NCI-H146 treated with DMSO at 0.1 percent for 48 hours (cell line): ENCODE results near the gene SCYL1.

Experiments
- DNase-seq: peaks from one replicate; lab custom pipeline; 2025; ENCODE audit not compliant: unreplicated experiment; lab: John Stamatoyannopoulos, UW

The SCYL1 gene

GRCh38 chr11:65565624-65566453, 41.0 kb downstream of the SCYL1 start:
- no peak for DNase-seq

DNA sequence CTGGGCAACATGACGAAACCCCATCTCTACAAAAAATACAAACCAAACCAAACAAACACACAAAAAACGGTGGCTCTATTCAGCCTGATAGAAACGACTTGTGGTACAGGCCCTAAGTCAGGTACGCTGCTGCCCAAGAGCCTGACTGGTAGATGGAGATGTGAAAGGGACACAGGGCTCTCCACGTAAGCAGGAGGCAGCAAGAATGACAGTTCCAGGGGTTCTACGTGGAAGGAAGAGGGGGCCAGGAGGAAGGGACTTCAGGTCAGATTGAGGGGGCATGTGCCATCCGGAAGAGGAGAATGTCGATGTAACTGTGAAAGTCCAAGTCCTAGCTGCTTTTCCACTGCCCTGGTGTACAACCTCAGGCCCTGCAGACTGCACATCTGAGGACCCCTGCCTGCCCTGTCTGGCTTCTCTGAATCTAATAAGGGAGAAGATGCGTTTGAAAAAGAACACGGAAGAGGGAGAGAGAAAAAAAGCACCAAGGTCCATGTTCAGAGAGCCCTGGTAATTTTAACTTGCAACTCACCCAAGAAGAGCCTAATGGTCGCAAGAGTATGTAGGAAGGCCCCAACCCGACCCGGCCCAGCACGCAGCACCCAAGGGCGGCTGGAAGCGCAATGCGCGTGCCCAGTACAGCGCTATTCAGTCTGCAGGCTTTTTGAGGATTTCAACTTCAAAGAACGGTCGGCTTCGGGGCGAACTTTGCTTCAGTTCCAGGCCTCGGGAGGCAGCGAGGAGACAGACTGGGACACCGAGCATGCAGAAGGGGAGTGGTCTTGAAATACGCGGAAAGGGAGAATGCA, 44.5 kb downstream of the SCYL1 start:
- no peak for DNase-seq

- DNase-seq: peak; percentile 83
Observed at GRCh38 chr11:65569973-65570918, 45.4 kb downstream of the SCYL1 start, which contains the start of gene ZNRD2. Gene ZNRD2, plus strand, starts transcription at chr11:65570477. Its CDS starts 15 bp downstream, at chr11:65570492.

GRCh38 chr11:65571420-65571819, 46.5 kb downstream of the SCYL1 start:
- no peak for DNase-seq

DNA sequence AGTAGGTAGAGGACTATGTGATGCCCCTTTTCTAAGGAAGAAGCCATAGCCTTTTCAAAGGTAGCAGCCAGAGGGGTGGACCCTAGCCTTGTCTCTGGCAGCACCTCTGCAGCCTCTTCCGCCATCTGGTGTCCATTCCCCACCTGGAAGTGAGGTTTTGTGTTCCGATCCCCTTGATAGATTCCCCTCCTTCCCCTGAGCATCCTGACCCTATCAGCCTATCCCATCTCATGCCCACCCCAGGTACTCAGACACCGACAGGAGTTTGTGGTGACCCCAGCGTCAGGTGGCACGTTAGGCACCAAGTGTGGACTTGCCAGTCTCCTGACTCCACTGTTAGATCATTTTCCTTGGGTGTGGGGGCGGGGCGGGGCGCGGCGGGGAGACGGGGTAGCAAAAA, 47.1 kb downstream of the SCYL1 start:
- DNase-seq: peak; percentile 14

GRCh38 chr11:65572356-65573051, 47.6 kb downstream of the SCYL1 start, which contains the start of gene FAM89B:
Gene FAM89B, plus strand, starts transcription at chr11:65572538. Its CDS starts 132 bp downstream, at chr11:65572670.
- DNase-seq: peak; percentile 63

GRCh38 chr11:65573391-65574079, 48.7 kb downstream of the SCYL1 start:
- DNase-seq: no peak

DNA sequence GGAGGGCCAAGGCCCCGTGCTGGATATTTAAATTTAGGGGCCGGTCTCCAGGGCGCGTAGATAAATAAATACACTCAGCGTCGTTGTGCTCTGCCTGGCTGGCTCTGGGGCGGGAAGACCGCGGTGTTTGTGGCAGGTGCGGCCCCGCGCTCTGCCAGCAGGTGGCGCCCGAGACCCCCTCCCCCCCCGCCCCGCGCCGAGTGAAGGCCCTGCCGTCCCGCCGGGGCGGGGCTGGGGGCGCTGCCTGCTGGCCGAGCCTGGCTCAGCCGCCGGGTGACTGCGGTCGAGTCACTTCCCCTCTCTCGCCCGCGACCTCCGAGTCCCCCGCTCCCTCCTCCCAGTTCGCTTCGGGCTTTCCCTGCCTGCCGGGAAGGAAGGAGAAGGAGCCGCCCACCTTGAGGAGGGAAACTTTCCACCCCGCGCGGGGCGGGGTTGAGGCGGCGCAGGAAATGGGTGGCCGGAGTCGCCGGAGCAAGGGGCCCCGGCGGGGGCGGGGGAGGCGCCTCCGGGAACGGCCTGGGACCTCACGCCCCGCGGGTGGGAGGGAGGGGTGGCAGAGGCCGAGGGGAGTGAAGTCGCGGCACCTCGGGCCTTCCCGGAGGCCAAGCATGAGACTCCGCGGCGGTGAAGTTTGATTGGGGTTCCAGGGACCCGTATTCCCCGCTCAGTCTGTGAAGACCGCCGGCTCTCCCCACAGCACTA, 49.4 kb downstream of the SCYL1 start:
- peak; percentile 66 for DNase-seq

GRCh38 chr11:65574811-65575567, 50.1 kb downstream of the SCYL1 start:
- DNase-seq: peak; percentile 94

GRCh38 chr11:65575568-65576231, 50.8 kb downstream of the SCYL1 start, which contains the start of gene EHBP1L1:
Gene EHBP1L1, plus strand, starts transcription at chr11:65576053. Its CDS starts 250 bp downstream, at chr11:65576303.
- peak; percentile 53 for DNase-seq

GRCh38 chr11:65576232-65576866, 51.5 kb downstream of the SCYL1 start:
- DNase-seq: no peak

DNA sequence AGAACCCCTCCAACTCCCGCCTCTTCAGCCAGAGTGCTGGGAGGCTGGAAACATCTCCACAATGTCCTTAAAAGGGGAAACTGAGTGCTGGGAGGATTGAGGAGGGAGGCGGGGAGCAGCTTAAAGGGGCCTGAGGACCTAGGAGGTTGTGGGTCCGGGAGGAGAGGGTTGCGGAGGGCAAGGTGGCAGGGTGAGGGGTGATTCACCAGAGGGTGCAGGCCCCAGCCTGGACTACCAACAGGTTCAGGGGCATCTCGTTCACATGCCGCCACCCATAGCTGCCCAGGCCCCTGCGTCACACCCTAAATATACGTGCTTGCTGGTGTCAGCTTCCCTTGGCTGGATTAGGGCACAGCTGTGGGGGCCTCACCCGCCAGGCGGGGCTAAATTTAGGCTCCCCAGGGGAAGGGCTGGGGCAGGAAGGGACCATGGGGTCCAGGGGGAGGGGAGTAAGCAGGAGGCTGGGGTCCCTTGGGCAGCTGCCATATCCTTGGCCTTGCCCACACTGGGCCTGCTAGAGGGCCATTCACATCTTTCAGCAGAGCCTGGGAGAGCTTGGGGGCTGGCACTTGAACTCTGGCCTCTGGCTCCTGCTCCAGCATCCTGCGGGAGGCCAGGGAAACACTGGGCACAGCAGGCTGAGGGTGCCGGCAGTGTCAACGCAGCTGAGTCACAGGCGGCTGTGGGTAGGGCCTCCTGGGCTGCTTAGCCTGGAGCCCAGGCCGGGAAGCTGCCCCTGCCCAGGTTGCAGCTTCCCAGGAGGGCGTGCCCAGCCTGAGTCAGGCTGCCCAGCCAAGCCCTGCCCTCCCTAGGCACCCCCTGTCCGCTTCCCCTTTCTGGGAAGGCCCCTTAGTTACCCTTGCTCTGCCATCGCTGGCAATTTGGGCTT, 52.2 kb downstream of the SCYL1 start:
- no peak for DNase-seq

DNA sequence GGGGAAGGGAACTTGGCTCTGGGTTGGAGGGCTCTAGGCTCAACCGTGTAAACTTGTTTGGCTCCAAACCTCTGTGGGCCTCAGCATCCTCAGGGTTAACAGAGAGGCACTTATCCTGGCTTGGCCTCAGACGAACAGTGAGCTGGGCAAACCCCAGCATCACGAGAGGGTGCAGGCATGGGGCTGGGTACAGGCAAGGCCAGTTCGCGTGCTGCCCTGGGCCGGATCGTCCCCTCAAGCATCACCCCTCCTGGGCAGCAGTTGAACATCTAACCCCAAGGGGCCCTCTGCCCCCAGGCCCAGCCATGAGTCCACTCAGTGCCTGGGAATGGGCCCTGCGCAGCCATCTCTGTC, 52.9 kb downstream of the SCYL1 start:
- DNase-seq: no peak

DNA sequence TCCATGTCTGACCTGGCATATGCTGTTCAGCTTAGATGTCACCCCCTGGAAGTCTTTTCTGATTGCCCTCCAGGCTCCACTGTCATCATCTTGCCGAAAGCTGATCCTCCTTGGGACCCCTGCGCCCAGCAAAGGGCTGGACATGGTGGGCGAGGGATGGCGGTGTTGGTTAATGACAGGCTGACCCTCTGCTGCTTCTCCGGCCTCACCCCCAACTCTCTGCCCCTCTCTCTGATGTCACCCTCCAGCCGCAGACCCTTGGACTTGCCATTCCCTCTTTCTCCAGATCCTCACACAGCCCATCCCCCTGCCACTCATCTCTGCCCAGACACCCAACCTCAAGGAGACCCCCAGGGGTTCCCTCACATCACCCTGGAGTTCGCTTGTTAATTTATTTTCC, 53.3 kb downstream of the SCYL1 start:
- DNase-seq: no peak

DNA sequence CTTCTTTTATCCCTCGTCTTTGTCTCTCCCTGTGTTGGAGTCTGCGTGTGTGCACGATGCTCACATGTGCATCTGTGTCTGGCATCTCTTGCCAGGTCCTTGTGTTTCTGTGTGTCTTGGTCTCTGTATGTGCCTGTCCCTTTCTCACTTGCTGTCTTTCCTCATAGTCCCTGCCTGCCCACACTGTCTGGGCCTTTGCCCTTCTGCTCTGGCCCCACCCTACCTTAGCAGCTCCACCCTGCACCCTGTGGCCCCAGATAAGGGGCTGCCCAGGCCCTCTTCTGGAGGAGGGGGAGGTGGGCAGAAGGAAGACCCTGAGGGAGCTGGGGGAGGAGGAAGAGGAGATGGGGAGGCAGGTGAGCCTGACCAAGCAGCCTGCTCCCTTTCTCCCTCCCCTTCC, 53.8 kb downstream of the SCYL1 start:
- no peak for DNase-seq

- DNase-seq: no peak
Observed at GRCh38 chr11:65579291-65579690, 54.4 kb downstream of the SCYL1 start.
